K562 (cell line): ENCODE measurements around the gene KLHL22. TPM values are rescaled to one million over a fixed set of nuclear protein-coding genes. Genes with fewer than 3 reads are reported as not detected.

Experiments
- ARID3B ChIP-seq: fragments of 250-450 bp; sonication (Bioruptor Pico); IDR thresholded peaks from 2 replicates; pipeline ENCODE4 v1.4.0; 2020; ENCODE audit warnings: borderline replicate concordance
- ASH1L ChIP-seq: fragments of 450-650 bp; IDR thresholded peaks from 2 replicates; pipeline ENCODE4 v1.6.1; 2018; ENCODE audit warnings: borderline replicate concordance, mild to moderate bottlenecking, low read depth; ENCODE audit not compliant: partially characterized antibody
- CGGBP1 ChIP-seq: fragments of 250-450 bp; sonication (Bioruptor Pico); IDR thresholded peaks from 2 replicates; pipeline ENCODE4 v1.9.0; 2021; ENCODE audit warnings: mild to moderate bottlenecking
- FIP1L1 ChIP-seq: fragments of 200-400 bp; formaldehyde crosslinking; IDR thresholded peaks from 2 replicates; pipeline ENCODE4 v1.6.1; 2018; ENCODE audit warnings: mild to moderate bottlenecking, low read depth, low read length; ENCODE audit not compliant: poor library complexity, severe bottlenecking
- IFI16 ChIP-seq: fragments of 250-450 bp; sonication (Bioruptor Pico); IDR thresholded peaks from 2 replicates; pipeline ENCODE4 v2.1.2; 2022; ENCODE audit warnings: mild to moderate bottlenecking, inconsistent platforms
- IRF1 ChIP-seq: sonication (generic); formaldehyde crosslinking; IDR thresholded peaks from 2 replicates; pipeline ENCODE4 v1.8.0; 2022; ENCODE audit warnings: missing genetic modification reagents, mild to moderate bottlenecking, borderline replicate concordance
- IRF2 ChIP-seq: sonication (generic); formaldehyde crosslinking; IDR thresholded peaks from 2 replicates; pipeline ENCODE4 v1.8.1; 2022; ENCODE audit warnings: mild to moderate bottlenecking, missing genetic modification reagents
- KDM1A ChIP-seq, 2 experiments: fragments of 450-650 bp; IDR thresholded peaks; 2 replicates each; pipeline ENCODE4 v1.6.1; 2016; ENCODE audit warnings: mild to moderate bottlenecking in 2 of 2
- MNT ChIP-seq, 2 experiments: fragments of 450-650 bp; conservative IDR thresholded peaks; 2 replicates each; pipeline ENCODE4 v1.6.1; 2017; ENCODE audit warnings: mild to moderate bottlenecking in 2 of 2, moderate library complexity in 2 of 2
- NFRKB ChIP-seq: fragments of 450-650 bp; IDR thresholded peaks from 2 replicates; pipeline ENCODE4 v1.6.1; 2016; ENCODE audit warnings: low read depth
- PCBP1 ChIP-seq: fragments of 200-400 bp; formaldehyde crosslinking; IDR thresholded peaks from 2 replicates; pipeline ENCODE4 v1.6.1; 2018; ENCODE audit warnings: mild to moderate bottlenecking, low read depth, low read length; ENCODE audit not compliant: poor library complexity, severe bottlenecking
- POU5F1 ChIP-seq: fragments of 150-350 bp; IDR thresholded peaks from 2 replicates; pipeline ENCODE4 v1.6.1; 2014; ENCODE audit warnings: borderline replicate concordance, low read length, low read depth, mild to moderate bottlenecking; ENCODE audit not compliant: partially characterized antibody
- SMARCE1 ChIP-seq: fragments of 450-650 bp; IDR thresholded peaks from 2 replicates; pipeline ENCODE4 v1.7.1; 2016; ENCODE audit warnings: mild to moderate bottlenecking
- ZBTB33 ChIP-seq: sonication (generic); formaldehyde crosslinking; IDR thresholded peaks from 2 replicates; pipeline ENCODE4 v1.8.1; 2023; ENCODE audit warnings: mild to moderate bottlenecking, missing genetic modification reagents
- ZBTB43 ChIP-seq: sonication (generic); formaldehyde crosslinking; IDR thresholded peaks from 2 replicates; pipeline ENCODE4 v1.8.0; 2023; ENCODE audit warnings: mild to moderate bottlenecking, missing genetic modification reagents
- ZNF12 ChIP-seq: sonication (generic); formaldehyde crosslinking; IDR thresholded peaks from 2 replicates; pipeline ENCODE4 v1.4.0; 2020; ENCODE audit warnings: mild to moderate bottlenecking, missing genetic modification reagents
- ZNF133 ChIP-seq: fragments of 250-450 bp; sonication (Bioruptor Pico); IDR thresholded peaks from 2 replicates; pipeline ENCODE4 v1.4.0; 2020; ENCODE audit warnings: mild to moderate bottlenecking
- ZNF165 ChIP-seq: fragments of 250-450 bp; sonication (Bioruptor Pico); IDR thresholded peaks from 2 replicates; pipeline ENCODE4 v1.4.0; 2020; ENCODE audit warnings: borderline replicate concordance
- ZNF175 ChIP-seq: fragments of 200-800 bp; sonication (Bioruptor generic); IDR thresholded peaks from 2 replicates; pipeline ENCODE4 v1.6.1; 2016; ENCODE audit warnings: low read depth, mild to moderate bottlenecking, missing genetic modification characterization, missing compliant biosample characterization
- ZNF282 ChIP-seq: sonication (generic); formaldehyde crosslinking; IDR thresholded peaks from 2 replicates; pipeline ENCODE4 v1.8.1; 2023; ENCODE audit warnings: missing genetic modification reagents
- polyA plus RNA-seq, 8 experiments: library from polyadenylated mRNA; depleted of rRNA in 4 of 8; stranded (reverse) in 5 of 8; unstranded in 3 of 8; fragments of >200 nt; fragmentation: Nextera tagmentation in 2 of 8; fragmentation: Illumina TruSeq in 1 of 8; extraction: Ambion mirVana in 2 of 8; extraction: Trizol in 1 of 8; gene quantifications; 2 replicates each; pipeline versions ENCODE4 v1.2.1 to v1.2.3, GENCODE V29; 2011 to 2014; ENCODE audit warnings: inconsistent platforms in 1 of 8, missing spikeins in 1 of 8
- total RNA-seq, 7 experiments: library from RNA; depleted of rRNA in 6 of 7; stranded (reverse); fragments of >200 nt in 6 of 7; fragmentation: Illumina TruSeq in 2 of 7; extraction: Trizol in 2 of 7; gene quantifications; 2 replicates each; pipeline versions ENCODE4 v1.2.1 to v1.2.3, GENCODE V29; 2011 to 2021; ENCODE audit warnings: low replicate concordance in 1 of 7

The KLHL22 gene
- total and polyA plus RNA-seq, 9 of the 15 experiments (the other 6 are each of a cell fraction or from before 2014, with no cell fraction given) = 1.3 to 25.6 (median 15.2) TPM

GRCh38 chr22:20449819-20450550 is 45.6 kb downstream of the KLHL22 start (continued):
- TF ChIP-seq ARID3B (CRISPR knock-in tag) = 0 out of 2 replicates have a peak, but pooled peaks have one; percentile 28
- no peak for TF ChIP-seq NFRKB
- TF ChIP-seq ZNF165 = 0 out of 2 replicates have a peak, but pooled peaks have one; percentile 61
- no peak for TF ChIP-seq ZNF175 (CRISPR knock-in tag)
- TF ChIP-seq CGGBP1 (CRISPR knock-in tag) = no peak
- peak; percentile 84; the same call in 1 of the 2 replicates for TF ChIP-seq ZNF12 (CRISPR knock-in tag)
- TF ChIP-seq PCBP1 = no peak
- no peak for TF ChIP-seq POU5F1
- no peak for TF ChIP-seq SMARCE1
- TF ChIP-seq ZNF133 (CRISPR knock-in tag) = no peak
- no peak for TF ChIP-seq ZNF282 (CRISPR knock-in tag)
- no peak for TF ChIP-seq IFI16 (CRISPR knock-in tag)
- TF ChIP-seq KDM1A (IDR thresholded peaks at IDR 0.05) = no peak
- no peak for TF ChIP-seq ZBTB33
- TF ChIP-seq ZBTB43 (CRISPR knock-in tag) = no peak
- TF ChIP-seq IRF2 (CRISPR knock-in tag) = no peak
- TF ChIP-seq IRF1 = no peak
- TF ChIP-seq MNT (conservative IDR thresholded peaks at IDR 0.05) = no peak
- TF ChIP-seq ASH1L = no peak
- no peak for TF ChIP-seq FIP1L1
